Vagina (tissue), 2 donors: ENCODE data around the gene DCC.

Source experiments
- CTCF ChIP-seq, 3 experiments: fragments of 450-650 bp in 2 of 3; fragments of 200-600 bp in 1 of 3; sonication (generic) in 1 of 3; IDR thresholded peaks; one replicate each; pipeline ENCODE4 v1.5.1; 2017 to 2019; ENCODE audit warnings: antibody characterized with exemption in 3 of 3, mild to moderate bottlenecking in 2 of 3, moderate library complexity in 2 of 3
- POLR2A ChIP-seq, 2 donors: fragments of 450-650 bp; IDR thresholded peaks; one replicate each; pipeline ENCODE4 v1.6.1; 2017; ENCODE audit warnings: antibody characterized with exemption in 2 of 2, mild to moderate bottlenecking in 2 of 2, moderate library complexity in 2 of 2

DNA sequence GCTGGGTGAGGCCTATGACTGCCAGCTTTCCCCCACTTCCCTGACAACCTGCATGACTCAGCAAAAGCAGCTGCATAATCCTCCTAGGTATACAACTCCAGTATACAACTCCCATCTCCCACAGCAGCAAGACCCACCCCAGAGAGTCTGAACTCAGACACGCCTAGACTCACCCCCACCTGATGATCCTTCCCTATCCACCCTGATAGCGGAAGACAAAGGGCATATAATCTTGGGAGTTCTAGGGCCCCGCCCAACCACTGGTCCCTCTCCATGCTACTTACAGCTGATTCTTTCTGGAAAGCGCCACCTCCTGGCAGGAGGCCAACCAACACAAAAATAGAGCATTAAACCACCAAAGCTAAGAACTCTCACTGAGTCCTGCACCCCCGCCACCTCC, 296.5 kb downstream of the DCC start:
- TF ChIP-seq CTCF (IDR thresholded peaks at IDR 0.05) (no peak), POLR2A (IDR thresholded peaks at IDR 0.05) (no peak)
